ENCODE data around the gene ENKUR. TPM values are rescaled to one million over a fixed set of nuclear protein-coding genes. Genes with fewer than 3 reads are reported as not detected.

ENKUR gene
- total and polyA plus RNA-seq, 10 of the 15 experiments (the other 5 are each of a cell fraction or from before 2014, with no cell fraction given): 0.01 to 0.19 (median 0.11) TPM; not detected in 6

- no peaks in the 10 kb centered on the region; the same call in 1 of the 3 replicates for H3K9me3 ChIP-seq (replicated peaks; ENCODE audit: control insufficient read depth, insufficient read depth, low read length)
- RAD21 ChIA-PET (ENCODE audit: unreplicated experiment): interaction anchor here (0.7 to 16.1 kb wide), 25 partner anchors 10 to 334 kb away, joined by 3 to 274 read pairs (median 4); partner anchors contain the start of genes ARHGAP21 and THNSL1
- SMC1A ChIA-PET (ENCODE audit: uncharacterized antibody, unreplicated experiment): interaction anchor here (0.6 to 7.1 kb wide), 34 partner anchors 10 to 330 kb away, joined by 3 to 70 read pairs (median 4); no protein-coding TSS in a partner anchor
- WGBS (ENCODE audit: insufficient coverage, insufficient replicate concordance, low lambda C conversion rate, missing lambda C conversion rate): 1% methylated on average over 40 of the region's 56 CpGs
- CTCF ChIA-PET: interaction anchor here (0.6 to 5.6 kb wide), 22 partner anchors 10 to 335 kb away, joined by 3 to 56 read pairs (median 4); no protein-coding TSS in a partner anchor
- DNase-seq (ENCODE audit: low read depth, low spot score): no peak
- no peaks in the 10 kb centered on the region for H3K27me3 ChIP-seq (replicated peaks in 1 of 2; ENCODE audit: control insufficient read depth in 2 of 2, insufficient read depth in 2 of 2, low read length in 1 of 2)
- POLR2A ChIA-PET: interaction anchor here (0.9 to 7.0 kb wide), 9 partner anchors 10 to 227 kb away, joined by 3 to 103 read pairs (median 4); partner anchors contain the start of gene ARHGAP21
- in situ Hi-C loops (cut with MboI): no loop called here
- no peaks in the 10 kb centered on the region for H4K20me1 ChIP-seq (ENCODE audit: control insufficient read depth, insufficient read depth)
- intact Hi-C loops (cut with micrococcal nuclease; ENCODE audit: unreplicated experiment): no loop called here
- H3K9ac ChIP-seq (ENCODE audit: control insufficient read depth, insufficient read depth, low read length): peak within 1 kb of the TSS; percentile 66
- no peak for FAIRE-seq
- H3K4me2 ChIP-seq (ENCODE audit: control insufficient read depth, insufficient read depth): peak within 1 kb of the TSS; percentile 78
- H3K4me3 ChIP-seq: peak within 1 kb of the TSS; percentile 66; the same call in 1 of the 2 replicates
- BruUV-seq (replicated peaks): no TSS peak
- H3K4me1 ChIP-seq (ENCODE audit: control insufficient read depth, insufficient read depth, low read length): peaks cover 3% of the 10 kb centered on the region; the same call in 1 of the 2 replicates
- H3K79me2 ChIP-seq (ENCODE audit: control insufficient read depth, insufficient read depth, low read length): no peaks in the 10 kb centered on the region
- no peak for TF ChIP-seq NKRF (conservative IDR thresholded peaks at IDR 0.05)
- TF ChIP-seq SRF (IDR thresholded peaks at IDR 0.05; ENCODE audit: low read depth in 2 of 2, low read length in 2 of 2): 0 out of 4 replicates have a peak, but pooled peaks of 1 of the 2 experiments have one; percentile 3
- 0 out of 2 replicates have a peak, but pooled peaks have one; percentile 43 for TF ChIP-seq SIN3A (IDR thresholded peaks at IDR 0.05; ENCODE audit: low read depth, low read length)
- TF ChIP-seq NBN (IDR thresholded peaks at IDR 0.05): 0 out of 2 replicates have a peak, but pooled peaks have one; percentile 14
- 0 out of 2 replicates have a peak, but pooled peaks have one; percentile 22 for TF ChIP-seq POLR2AphosphoS2 (IDR thresholded peaks at IDR 0.05; ENCODE audit: low read depth, low read length)
- TF ChIP-seq CTCF (IDR thresholded peaks at IDR 0.05 in 2 of 3, conservative IDR thresholded peaks at IDR 0.05 in 1 of 3; ENCODE audit: control insufficient read depth in 2 of 3, extremely low read depth in 1 of 3, insufficient read depth in 1 of 3, low read depth in 3 of 3, low read length in 3 of 3): peak in 1 of 3 experiments; percentile 19; a peak in 1 of 6 replicates
- TF ChIP-seq SMAD5 (IDR thresholded peaks at IDR 0.05; ENCODE audit: low read depth): 0 out of 2 replicates have a peak, but pooled peaks have one; percentile 25
- no peak for TF ChIP-seq CREM (IDR thresholded peaks at IDR 0.05; ENCODE audit: low read depth)
- no peak for TF ChIP-seq HDGF (IDR thresholded peaks at IDR 0.05)
- TF ChIP-seq EED (IDR thresholded peaks at IDR 0.05; ENCODE audit: low read depth): peak; percentile 59
- TF ChIP-seq BACH1 (IDR thresholded peaks at IDR 0.05; ENCODE audit: borderline replicate concordance): 0 out of 2 replicates have a peak, but pooled peaks have one; percentile 6
- peak; percentile 39 for ATAC-seq
- no peak within 1 kb of the TSS for H3K27ac ChIP-seq (ENCODE audit: control insufficient read depth, insufficient read depth)
- no peaks in the 10 kb centered on the region for H3K36me3 ChIP-seq (ENCODE audit: control insufficient read depth in 2 of 2, insufficient read depth in 2 of 2, low read length in 1 of 2)
- peak within 1 kb of the TSS; percentile 85 for H2AFZ ChIP-seq (ENCODE audit: control insufficient read depth, low read depth, low read length)
These were observed 63.7 kb downstream of the ENKUR start, which contains the start of gene PRTFDC1 for GRCh38 chr10:24952143-24952706. TSS of gene PRTFDC1 (minus strand) at chr10:24952606. CDS start at chr10:24952575, 31 bp downstream.
